B cell (primary cell): ENCODE results near the gene UBE4A. TPM values are rescaled to one million over a fixed set of nuclear protein-coding genes. Genes with fewer than 3 reads are reported as not detected.

Experiments
- ATAC-seq: fragments of 200-7000 bp; cut with Tn5 transposase; one replicate; pipeline ENCODE4 v1.10.0; 2021; ENCODE audit warnings: low read depth, mild to moderate bottlenecking, moderate number of reproducible peaks, moderate library complexity
- CTCF ChIA-PET: fragments of 350-600 bp; sonication (Branson Sonifier 250); formaldehyde crosslinking; loops from one replicate; lab custom pipeline; 2021; ENCODE audit warnings: antibody characterized with exemption, inconsistent platforms; lab: Charles Lee
- POLR2A ChIA-PET: fragments of 350-600 bp; sonication (Branson Sonifier 250); formaldehyde crosslinking; loops from one replicate; lab custom pipeline; 2021; ENCODE audit warnings: antibody characterized with exemption; lab: Charles Lee
- DNase-seq: peaks from one replicate; pipeline ENCODE4 v3.0.0; 2013
- H2AFZ ChIP-seq: 2 replicates; pipeline ENCODE4 v1.6.1; 2012; ENCODE audit warnings: mild to moderate bottlenecking, low read depth, low read length; ENCODE audit not compliant: insufficient read depth, poor library complexity, severe bottlenecking
- H3K27ac ChIP-seq, 2 donors: 1 replicate in 1 of 2; 2 replicates in 1 of 2; pipeline ENCODE4 v1.5.1; 2012 to 2013; ENCODE audit warnings: low read length in 2 of 2, mild to moderate bottlenecking in 2 of 2, moderate library complexity in 1 of 2
- H3K27me3 ChIP-seq, 4 experiments: fragments of 200-600 bp in 1 of 4; sonication (generic) in 1 of 4; replicated peaks in 1 of 4; 1 replicate in 2 of 4; 2 replicates in 2 of 4; pipeline versions ENCODE4 v1.6.1 to v1.7.0; 2013 to 2016; ENCODE audit warnings: low read length in 3 of 4, mild to moderate bottlenecking in 2 of 4, mixed read lengths in 1 of 4, moderate library complexity in 1 of 4; ENCODE audit not compliant: insufficient read depth in 4 of 4, control insufficient read depth in 3 of 4; ENCODE audit errors: control extremely low read depth in 1 of 4
- H3K36me3 ChIP-seq, 2 experiments: replicated peaks in 1 of 2; 1 replicate in 1 of 2; 2 replicates in 1 of 2; pipeline versions ENCODE4 v1.6.1 to v1.7.1; 2013; ENCODE audit warnings: low read length in 1 of 2; ENCODE audit not compliant: insufficient read depth in 2 of 2, control insufficient read depth in 1 of 2; ENCODE audit errors: control extremely low read depth in 1 of 2, extremely low read depth in 1 of 2
- H3K4me1 ChIP-seq, 2 donors: fragments of 200-600 bp in 1 of 2; sonication (generic) in 1 of 2; 1 replicate in 1 of 2; 2 replicates in 1 of 2; pipeline versions ENCODE4 v1.5.1 to v1.6.1; 2013 to 2017; ENCODE audit warnings: low read length in 2 of 2; ENCODE audit not compliant: control insufficient read depth in 2 of 2, insufficient read depth in 2 of 2
- H3K4me2 ChIP-seq: replicated peaks from 2 replicates; pipeline ENCODE3; 2012; ENCODE audit warnings: mild to moderate bottlenecking, low read depth, low read length; ENCODE audit not compliant: poor library complexity, severe bottlenecking
- H3K4me3 ChIP-seq, 5 experiments: fragments of 200-600 bp in 1 of 5; sonication (generic) in 1 of 5; 1 replicate in 3 of 5; 2 replicates in 2 of 5; pipeline versions ENCODE4 v1.5.1 to v1.7.0; 2011 to 2016; ENCODE audit warnings: low read length in 4 of 5, mild to moderate bottlenecking in 4 of 5, low read depth in 2 of 5, control low read depth in 1 of 5, moderate library complexity in 1 of 5; ENCODE audit not compliant: insufficient read depth in 1 of 5; ENCODE audit errors: control extremely low read depth in 1 of 5, extremely low read depth in 1 of 5
- H3K79me2 ChIP-seq: fragments of 200-600 bp; sonication (generic); one replicate; pipeline ENCODE4 v1.6.0; 2016; ENCODE audit warnings: low read length; ENCODE audit not compliant: control insufficient read depth, insufficient read depth
- H3K9ac ChIP-seq: fragments of 200-600 bp; sonication (generic); 2 replicates; pipeline ENCODE4 v1.6.1; 2017; ENCODE audit warnings: mild to moderate bottlenecking, low read length, moderate library complexity
- H3K9me3 ChIP-seq, 3 donors: one replicate each; pipeline versions ENCODE4 v1.6.1 to v1.7.1; 2013; ENCODE audit warnings: low read length in 2 of 3; ENCODE audit not compliant: control insufficient read depth in 2 of 3, insufficient read depth in 1 of 3; ENCODE audit errors: control extremely low read depth in 1 of 3
- H4K20me1 ChIP-seq: 2 replicates; pipeline ENCODE4 v1.6.0; 2012; ENCODE audit warnings: mild to moderate bottlenecking, low read length; ENCODE audit not compliant: insufficient read depth, control insufficient read depth, poor library complexity, severe bottlenecking
- H3K27ac Mint-ChIP-seq: one replicate; pipeline ENCODE4 v1.8.0; 2021; ENCODE audit warnings: mixed read lengths
- H3K27me3 Mint-ChIP-seq: one replicate; pipeline ENCODE4 v1.8.0; 2021; ENCODE audit warnings: mixed read lengths
- H3K4me1 Mint-ChIP-seq: one replicate; pipeline ENCODE4 v1.8.0; 2021; ENCODE audit warnings: mixed read lengths
- H3K4me3 Mint-ChIP-seq: one replicate; pipeline ENCODE4 v1.8.0; 2021; ENCODE audit warnings: mixed read lengths
- H3K9me3 Mint-ChIP-seq: one replicate; pipeline ENCODE4 v1.8.0; 2022; ENCODE audit warnings: mixed read lengths; ENCODE audit not compliant: insufficient read depth
- CTCF ChIP-seq: fragments of 200-600 bp; IDR thresholded peaks from one replicate; pipeline ENCODE4 v1.8.0; 2022; ENCODE audit warnings: antibody characterized with exemption, mild to moderate bottlenecking
- EZH2 ChIP-seq: IDR thresholded peaks from 2 replicates; pipeline ENCODE4 v1.6.1; 2012; ENCODE audit warnings: borderline replicate concordance, low read depth, mild to moderate bottlenecking, moderate library complexity, low read length; ENCODE audit not compliant: insufficient read depth, poor library complexity, severe bottlenecking
- WGBS: methylation state at CpG from one replicate; pipeline ENCODE4 v1.1.5; 2013; ENCODE audit warnings: missing lambda C conversion rate; ENCODE audit not compliant: insufficient coverage; 5-methylcytosine and 5-hydroxymethylcytosine counted together
- intact Hi-C: fragments of 100-400 bp; cut with micrococcal nuclease; formaldehyde crosslinking; loops from one replicate; pipeline ENCODE4 v1.10.0; 2022
- polyA plus RNA-seq: library from polyadenylated mRNA; depleted of rRNA; stranded (reverse); fragments of >200 nt; gene quantifications from 2 replicates; pipeline ENCODE4 v1.2.3, GENCODE V29; 2012
- total RNA-seq, 2 donors: library from RNA; stranded (reverse); fragments of 120-200 nt in 1 of 2; gene quantifications; 1 replicate in 1 of 2; 2 replicates in 1 of 2; pipeline versions ENCODE4 v1.2.3 to v1.2.4, GENCODE V29; 2013 to 2022

The UBE4A gene
- total and polyA plus RNA-seq, 2 donors (not counting 1 experiment from before 2014, with no cell fraction given), result 14.7 to 37.3 TPM

DNA sequence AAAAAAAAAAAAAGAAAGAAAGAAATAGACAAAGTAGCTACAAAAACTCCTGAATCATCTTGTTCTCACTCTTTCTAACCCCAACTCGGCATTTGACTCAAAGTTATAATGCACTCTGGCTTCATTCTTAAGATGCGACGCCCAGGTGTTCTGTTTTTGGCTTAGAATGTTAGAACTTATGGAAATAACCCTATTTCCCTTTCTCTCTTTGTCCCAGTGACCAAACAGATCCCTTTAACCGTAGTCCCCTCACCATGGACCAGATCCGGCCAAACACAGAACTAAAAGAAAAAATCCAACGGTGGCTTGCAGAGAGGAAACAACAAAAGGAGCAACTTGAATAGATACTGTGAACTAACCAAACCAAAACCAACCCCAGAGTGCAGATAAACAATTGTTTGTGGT is 36.7 kb downstream of the UBE4A start:
- H3K27me3 Mint-ChIP-seq, result no peaks in the 10 kb centered on the region
- no peaks in the 10 kb centered on the region for H3K9me3 Mint-ChIP-seq
- POLR2A ChIA-PET, result no interaction called here
- peak overlapping the region in 1 of 2 donors; percentile 26 for H3K27ac ChIP-seq
- no peak for ATAC-seq
- H3K79me2 ChIP-seq, result no peaks in the 10 kb centered on the region
- H3K4me2 ChIP-seq, result no peak overlapping the region
- CTCF ChIA-PET, result interaction anchor here (1.2 to 1.6 kb wide), 2 partner anchors 11 to 92 kb away, joined by 4 to 5 read pairs; no protein-coding TSS in a partner anchor
- peaks cover 15 to 20% of the 10 kb centered on the region in 2 donors for H3K4me1 ChIP-seq
- H3K27me3 ChIP-seq, result no peaks in the 10 kb centered on the region
- H2AFZ ChIP-seq, result no peak overlapping the region
- no peak overlapping the region for H3K4me3 ChIP-seq
- peaks cover 22 to 52% of the 10 kb centered on the region in 2 experiments for H3K36me3 ChIP-seq
- H4K20me1 ChIP-seq, result no peaks in the 10 kb centered on the region
- H3K4me1 Mint-ChIP-seq, result peaks cover 22% of the 10 kb centered on the region
- no CpG with 5 or more reads among the region's 6 CpGs for WGBS
- no peak overlapping the region for H3K27ac Mint-ChIP-seq
- H3K4me3 Mint-ChIP-seq, result no peak overlapping the region
- intact Hi-C loops, result no loop called here
- no peak for DNase-seq
- H3K9ac ChIP-seq, result no peak overlapping the region
- TF ChIP-seq EZH2 (no peak), CTCF (no peak)
- H3K9me3 ChIP-seq, result no peaks in the 10 kb centered on the region

DNA sequence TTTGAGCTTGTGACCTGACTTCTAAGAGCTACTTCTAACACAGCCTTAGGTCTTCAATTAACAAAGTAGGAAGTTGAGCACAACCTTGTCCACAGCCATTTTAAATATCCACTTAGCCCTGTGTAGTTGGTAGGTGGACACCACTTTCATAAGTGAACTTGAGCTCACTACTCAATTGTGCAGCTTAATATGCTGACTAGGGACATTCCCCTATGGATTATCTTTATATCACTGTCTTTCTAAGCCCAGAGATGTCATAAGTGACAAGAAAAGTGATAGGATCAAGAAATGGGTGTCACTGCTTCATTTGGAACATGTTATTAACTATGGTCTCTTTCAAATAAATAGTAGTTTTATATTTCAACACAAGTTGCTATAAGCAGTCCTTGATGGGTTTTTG is 38.0 kb downstream of the UBE4A start:
- H3K27ac ChIP-seq, result peak overlapping the region in 1 of 2 donors; percentile 88
- no peak overlapping the region for H3K9ac ChIP-seq
- H3K79me2 ChIP-seq, result peaks cover 10% of the 10 kb centered on the region
- no peak for TF ChIP-seq EZH2
- peaks cover 34% of the 10 kb centered on the region for H3K4me1 Mint-ChIP-seq
- ATAC-seq (no peak), DNase-seq (no peak)
- peaks cover 16 to 44% of the 10 kb centered on the region in 2 experiments for H3K36me3 ChIP-seq
- H3K9me3 Mint-ChIP-seq, result no peaks in the 10 kb centered on the region
- no peak overlapping the region for H3K4me2 ChIP-seq
- ChIA-PET POLR2A (no interaction called here), CTCF (interaction anchor here (0.7 to 2.8 kb wide), 7 partner anchors 9 to 199 kb away, joined by 3 to 12 read pairs (median 7); no protein-coding TSS in a partner anchor)
- H2AFZ ChIP-seq, result no peak overlapping the region
- no peak overlapping the region for H3K27ac Mint-ChIP-seq
- peaks cover 20 to 25% of the 10 kb centered on the region in 2 donors for H3K4me1 ChIP-seq
- no peak overlapping the region for H3K4me3 Mint-ChIP-seq
- H3K4me3 ChIP-seq, result no peak overlapping the region
- no peaks in the 10 kb centered on the region for H3K9me3 ChIP-seq
- no peaks in the 10 kb centered on the region for H3K27me3 Mint-ChIP-seq
- H3K27me3 ChIP-seq, result no peaks in the 10 kb centered on the region
- intact Hi-C loops, result no loop called here
- peaks cover 8% of the 10 kb centered on the region for H4K20me1 ChIP-seq
